IPS-18a (cell line): ENCODE measurements around the gene NUDCD2.

Experiments
- H3K27ac ChIP-seq: one replicate; pipeline ENCODE4 v1.5.1; 2013; ENCODE audit warnings: low read length
- H3K27me3 ChIP-seq: one replicate; pipeline ENCODE4 v1.6.1; 2013; ENCODE audit warnings: mild to moderate bottlenecking, low read length; ENCODE audit not compliant: control insufficient read depth, insufficient read depth
- H3K36me3 ChIP-seq: one replicate; pipeline ENCODE4 v1.6.1; 2013; ENCODE audit warnings: low read depth, low read length; ENCODE audit not compliant: control insufficient read depth
- H3K4me1 ChIP-seq: one replicate; pipeline ENCODE4 v1.6.1; 2013; ENCODE audit warnings: low read depth, low read length; ENCODE audit not compliant: control insufficient read depth
- H3K4me3 ChIP-seq: one replicate; pipeline ENCODE4 v1.5.1; 2013; ENCODE audit warnings: low read length
- H3K9ac ChIP-seq: one replicate; pipeline ENCODE4 v1.6.1; 2013; ENCODE audit warnings: mild to moderate bottlenecking, low read length, moderate library complexity
- H3K9me3 ChIP-seq: one replicate; pipeline ENCODE4 v1.6.1; 2013; ENCODE audit warnings: low read depth, low read length; ENCODE audit not compliant: control insufficient read depth

NUDCD2 gene

DNA sequence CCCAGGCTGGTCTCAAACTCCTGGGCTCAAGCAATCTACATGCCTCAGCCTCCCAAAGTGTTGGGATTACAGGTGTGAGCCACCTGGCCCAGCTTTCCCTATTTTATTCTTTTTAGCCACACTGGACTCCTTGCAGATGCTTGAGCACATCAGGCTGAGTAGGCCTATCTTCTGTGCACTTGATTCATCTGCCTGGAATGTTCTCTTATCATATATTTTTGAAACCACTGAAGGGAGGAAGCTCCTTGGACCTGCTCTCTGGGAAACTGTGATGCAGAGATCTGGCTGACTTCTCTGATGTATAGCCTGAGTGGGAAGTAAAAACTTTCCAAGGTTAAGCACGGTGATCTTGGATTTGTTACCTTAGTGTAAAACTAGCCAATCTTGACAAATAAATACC, 39.0 kb upstream of the NUDCD2 start:
- H3K36me3 ChIP-seq, result no peaks in the 10 kb centered on the region
- no peak overlapping the region for H3K27ac ChIP-seq
- no peak overlapping the region for H3K9ac ChIP-seq
- peaks cover 6% of the 10 kb centered on the region for H3K4me1 ChIP-seq
- H3K4me3 ChIP-seq, result no peak overlapping the region
- no peaks in the 10 kb centered on the region for H3K9me3 ChIP-seq
- H3K27me3 ChIP-seq, result no peaks in the 10 kb centered on the region

- no peak overlapping the region for H3K4me3 ChIP-seq
- H3K9me3 ChIP-seq, result no peaks in the 10 kb centered on the region
- no peaks in the 10 kb centered on the region for H3K27me3 ChIP-seq
- H3K36me3 ChIP-seq, result no peaks in the 10 kb centered on the region
- H3K9ac ChIP-seq, result no peak overlapping the region
- H3K4me1 ChIP-seq, result peaks cover under 1% of the 10 kb centered on the region
- H3K27ac ChIP-seq, result no peak overlapping the region
Observed at GRCh38 chr5:163497315-163497714, 37.4 kb upstream of the NUDCD2 start.

GRCh38 chr5:163496286-163496685, 36.4 kb upstream of the NUDCD2 start:
- no peak overlapping the region for H3K27ac ChIP-seq
- no peaks in the 10 kb centered on the region for H3K27me3 ChIP-seq
- peaks cover 7% of the 10 kb centered on the region for H3K36me3 ChIP-seq

DNA sequence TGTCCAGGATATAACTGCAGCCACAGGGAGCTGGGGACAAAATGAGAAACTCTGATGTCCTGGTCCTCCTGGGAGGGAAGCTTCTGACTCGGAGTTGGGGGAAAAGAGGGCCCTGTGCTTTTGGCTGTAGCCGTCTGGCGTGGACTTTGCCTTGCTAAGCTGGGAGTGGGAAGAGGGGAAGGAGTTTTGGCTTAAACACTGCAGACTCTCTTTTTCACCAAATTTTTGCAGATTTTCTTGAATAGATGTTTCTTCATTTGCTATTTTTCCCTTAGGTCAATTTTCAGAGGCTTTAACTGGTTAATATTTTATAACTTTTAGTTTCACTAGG, 29.8 kb upstream of the NUDCD2 start:
- Histone ChIP-seq H3K27me3 (no peaks in the 10 kb centered on the region), H3K27ac (no peak overlapping the region), H3K36me3 (peaks cover 55% of the 10 kb centered on the region), H3K4me1 (no peaks in the 10 kb centered on the region), H3K9ac (no peak overlapping the region), H3K4me3 (no peak overlapping the region), H3K9me3 (peaks cover 3% of the 10 kb centered on the region)

More at GRCh38 chr5:163496286-163496685, 36.4 kb upstream of the NUDCD2 start:
- Histone ChIP-seq H3K9me3 (no peaks in the 10 kb centered on the region), H3K4me1 (no peaks in the 10 kb centered on the region), H3K9ac (no peak overlapping the region), H3K4me3 (no peak overlapping the region)

- Histone ChIP-seq H3K9ac (no peak overlapping the region), H3K36me3 (peaks cover 60% of the 10 kb centered on the region), H3K9me3 (peaks cover 3% of the 10 kb centered on the region)
Observed at GRCh38 chr5:163489055-163489744, 29.3 kb upstream of the NUDCD2 start.

DNA sequence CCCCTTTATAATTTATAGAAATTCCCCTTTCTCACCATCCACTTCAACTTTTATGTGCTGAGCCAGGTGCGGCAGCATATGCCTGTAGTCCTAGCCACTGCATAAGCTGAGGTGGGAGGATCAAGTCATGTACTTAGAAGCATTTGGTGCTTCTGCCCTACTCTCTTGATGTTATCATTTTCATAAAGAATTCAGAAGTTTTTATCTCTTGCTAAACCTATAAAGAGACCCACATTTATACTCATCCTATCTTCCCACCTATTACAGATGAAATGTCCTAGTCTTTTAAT, 19.0 kb upstream of the NUDCD2 start:
- Histone ChIP-seq H3K27me3 (no peaks in the 10 kb centered on the region), H3K4me3 (no peak overlapping the region), H3K9ac (no peak overlapping the region), H3K4me1 (no peaks in the 10 kb centered on the region), H3K36me3 (peaks cover 95% of the 10 kb centered on the region), H3K27ac (no peak overlapping the region), H3K9me3 (no peaks in the 10 kb centered on the region)

More at GRCh38 chr5:163489055-163489744, 29.3 kb upstream of the NUDCD2 start:
- H3K27me3 ChIP-seq, result no peaks in the 10 kb centered on the region
- H3K4me1 ChIP-seq, result no peaks in the 10 kb centered on the region
- no peak overlapping the region for H3K27ac ChIP-seq
- H3K4me3 ChIP-seq, result no peak overlapping the region

- Histone ChIP-seq H3K27ac (no peak overlapping the region), H3K9ac (no peak overlapping the region), H3K36me3 (peaks cover 95% of the 10 kb centered on the region), H3K4me1 (no peaks in the 10 kb centered on the region), H3K27me3 (no peaks in the 10 kb centered on the region), H3K4me3 (no peak overlapping the region), H3K9me3 (no peaks in the 10 kb centered on the region)
Observed at GRCh38 chr5:163478126-163478981, 18.5 kb upstream of the NUDCD2 start.

- no peaks in the 10 kb centered on the region for H3K27me3 ChIP-seq
- H3K36me3 ChIP-seq, result peaks cover 96% of the 10 kb centered on the region
- no peaks in the 10 kb centered on the region for H3K9me3 ChIP-seq
- H3K4me3 ChIP-seq, result no peak overlapping the region
- H3K9ac ChIP-seq, result no peak overlapping the region
- no peak overlapping the region for H3K27ac ChIP-seq
- H3K4me1 ChIP-seq, result no peaks in the 10 kb centered on the region
Observed at GRCh38 chr5:163475411-163475810, 15.5 kb upstream of the NUDCD2 start.

DNA sequence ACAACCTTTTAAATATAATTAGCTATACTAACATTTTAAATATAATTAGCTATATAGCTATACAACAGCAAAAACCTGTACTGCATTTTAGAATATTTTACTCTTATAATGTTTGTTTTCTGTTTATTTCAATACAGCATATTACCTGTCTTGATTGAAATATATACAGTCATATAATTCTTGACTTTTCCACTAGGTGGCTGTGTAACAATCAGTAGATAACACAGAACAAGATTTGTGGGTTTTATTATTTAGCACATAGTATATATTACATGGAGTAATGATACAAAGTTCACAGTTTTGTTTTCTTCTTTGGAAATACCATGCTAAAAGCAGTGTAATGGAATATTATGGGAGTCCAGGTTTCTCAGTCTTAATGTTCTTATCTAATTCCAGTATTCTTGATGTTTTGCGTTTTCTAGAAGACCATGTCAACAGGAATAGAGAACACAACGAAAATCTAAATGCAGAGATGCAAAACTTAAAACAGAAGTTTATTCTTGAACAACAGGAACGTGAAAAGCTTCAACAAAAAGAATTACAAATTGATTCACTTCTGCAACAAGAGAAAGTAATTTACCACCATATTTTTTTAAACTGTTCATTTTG, 13.8 kb upstream of the NUDCD2 start:
- Histone ChIP-seq H3K27ac (no peak overlapping the region), H3K36me3 (peaks cover 93% of the 10 kb centered on the region), H3K4me3 (no peak overlapping the region), H3K4me1 (no peaks in the 10 kb centered on the region), H3K27me3 (no peaks in the 10 kb centered on the region), H3K9ac (no peak overlapping the region), H3K9me3 (no peaks in the 10 kb centered on the region)

DNA sequence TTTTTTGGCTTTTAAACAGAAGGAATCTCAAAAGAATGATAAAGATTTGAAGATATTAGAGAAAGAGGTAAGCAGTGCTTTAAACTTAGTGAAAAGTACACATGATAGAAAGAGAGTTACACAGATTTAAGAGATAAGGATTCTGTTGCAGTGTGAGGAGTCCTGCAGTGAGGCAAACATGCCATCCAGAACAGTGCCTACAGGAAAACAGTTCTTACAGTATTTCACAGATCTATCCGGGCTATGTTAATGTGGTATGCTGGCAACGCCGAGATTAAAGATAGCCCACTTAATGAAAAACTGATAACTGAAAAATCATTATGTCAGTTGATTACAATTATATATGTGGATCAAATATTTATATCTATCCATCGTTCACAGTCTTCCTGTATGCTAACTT, 7.8 kb upstream of the NUDCD2 start:
- Histone ChIP-seq H3K27ac (no peak overlapping the region), H3K4me1 (no peaks in the 10 kb centered on the region), H3K36me3 (peaks cover 68% of the 10 kb centered on the region)

DNA sequence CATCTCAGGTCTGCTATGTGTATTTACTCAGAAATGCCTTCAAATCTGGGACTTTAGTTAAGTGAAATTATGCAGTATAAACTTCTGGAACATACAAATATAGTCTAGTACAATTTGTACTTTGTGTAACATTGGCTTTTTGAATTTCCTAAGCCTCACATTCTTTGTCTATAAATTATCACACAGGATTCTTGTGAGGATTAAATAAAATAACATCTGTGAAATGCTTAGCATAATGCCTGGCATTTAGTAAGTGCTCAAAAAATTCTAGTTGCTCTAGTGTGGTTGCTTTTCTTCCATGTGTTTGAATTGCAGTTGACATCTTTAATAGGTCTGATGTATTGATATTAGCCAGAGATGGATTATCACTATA, 3.1 kb upstream of the NUDCD2 start:
- Histone ChIP-seq H3K27ac (no peak overlapping the region), H3K36me3 (peaks cover 27% of the 10 kb centered on the region)

More for the DNA sequence above, 7.8 kb upstream of the NUDCD2 start:
- Histone ChIP-seq H3K27me3 (no peaks in the 10 kb centered on the region), H3K9me3 (no peaks in the 10 kb centered on the region), H3K9ac (no peak overlapping the region), H3K4me3 (no peak overlapping the region)

More for the DNA sequence above, 3.1 kb upstream of the NUDCD2 start:
- Histone ChIP-seq H3K9me3 (no peaks in the 10 kb centered on the region), H3K4me3 (no peak overlapping the region), H3K9ac (no peak overlapping the region), H3K27me3 (no peaks in the 10 kb centered on the region), H3K4me1 (peaks cover 6% of the 10 kb centered on the region)
